Pons (tissue), 1 donor: ENCODE results near the gene SLC35C1.
"Not testable (repeated sequence)": the region's sequence is repeated elsewhere in the genome, so short reads cannot be mapped to it uniquely, and the experiment has no call there.

Source experiments
- DNase-seq: peaks from one replicate; pipeline ENCODE4 v3.0.0-alpha.2; 2016; ENCODE audit warnings: low spot score

SLC35C1 gene

GRCh38 chr11:45811109-45811435 lies 6.1 kb downstream of the SLC35C1 start:
- no peak for DNase-seq

GRCh38 chr11:45811571-45812290 lies 6.8 kb downstream of the SLC35C1 start:
- no peak for DNase-seq

GRCh38 chr11:45812581-45813548 lies 7.9 kb downstream of the SLC35C1 start:
- no peak for DNase-seq

GRCh38 chr11:45815747-45816146 lies 10.8 kb downstream of the SLC35C1 start:
- DNase-seq: no peak

GRCh38 chr11:45816614-45817013 lies 11.7 kb downstream of the SLC35C1 start:
- no peak for DNase-seq

GRCh38 chr11:45817191-45817590 lies 12.2 kb downstream of the SLC35C1 start:
- DNase-seq: no peak

- DNase-seq: no peak
Observed at GRCh38 chr11:45818961-45819605, 14.1 kb downstream of the SLC35C1 start.

GRCh38 chr11:45820211-45820857 lies 15.4 kb downstream of the SLC35C1 start:
- no peak for DNase-seq

GRCh38 chr11:45826492-45826891 lies 21.5 kb downstream of the SLC35C1 start:
- DNase-seq: not testable (repeated sequence)

- no peak for DNase-seq
Observed at GRCh38 chr11:45827123-45827522, 22.2 kb downstream of the SLC35C1 start.

- DNase-seq: no peak
Observed at GRCh38 chr11:45828996-45829395, 24.0 kb downstream of the SLC35C1 start.

- no peak for DNase-seq
Observed at GRCh38 chr11:45830596-45830995, 25.6 kb downstream of the SLC35C1 start.

- no peak for DNase-seq
Observed at GRCh38 chr11:45832811-45833441, 28.0 kb downstream of the SLC35C1 start.

GRCh38 chr11:45833761-45834160 lies 28.8 kb downstream of the SLC35C1 start:
- DNase-seq: no peak

GRCh38 chr11:45834298-45834756 lies 29.4 kb downstream of the SLC35C1 start:
- DNase-seq: no peak

GRCh38 chr11:45839204-45839603 lies 34.3 kb downstream of the SLC35C1 start:
- DNase-seq: no peak

GRCh38 chr11:45840251-45840650 lies 35.3 kb downstream of the SLC35C1 start:
- DNase-seq: not testable (repeated sequence)

- peak; percentile 80 for DNase-seq
Observed at GRCh38 chr11:45843158-45843924, 38.4 kb downstream of the SLC35C1 start.

- no peak for DNase-seq
Observed at GRCh38 chr11:45844822-45845578, 40.1 kb downstream of the SLC35C1 start.

GRCh38 chr11:45846174-45846675 lies 41.3 kb downstream of the SLC35C1 start:
- no peak for DNase-seq
